HTERT RPE-1 (cell line): Measurements from ENCODE around the gene IFT88.
"Not testable (repeated sequence)": the region's sequence is repeated elsewhere in the genome, so short reads cannot be mapped to it uniquely, and the experiment has no call there.

Experiments used
- in situ Hi-C: fragments of 300-500 bp; cut with MboI; formaldehyde crosslinking; loops from 4 replicates; pipeline ENCODE4 v1.14.3; 2020; ENCODE audit warnings: low sequenced_read_pairs

The IFT88 gene

DNA sequence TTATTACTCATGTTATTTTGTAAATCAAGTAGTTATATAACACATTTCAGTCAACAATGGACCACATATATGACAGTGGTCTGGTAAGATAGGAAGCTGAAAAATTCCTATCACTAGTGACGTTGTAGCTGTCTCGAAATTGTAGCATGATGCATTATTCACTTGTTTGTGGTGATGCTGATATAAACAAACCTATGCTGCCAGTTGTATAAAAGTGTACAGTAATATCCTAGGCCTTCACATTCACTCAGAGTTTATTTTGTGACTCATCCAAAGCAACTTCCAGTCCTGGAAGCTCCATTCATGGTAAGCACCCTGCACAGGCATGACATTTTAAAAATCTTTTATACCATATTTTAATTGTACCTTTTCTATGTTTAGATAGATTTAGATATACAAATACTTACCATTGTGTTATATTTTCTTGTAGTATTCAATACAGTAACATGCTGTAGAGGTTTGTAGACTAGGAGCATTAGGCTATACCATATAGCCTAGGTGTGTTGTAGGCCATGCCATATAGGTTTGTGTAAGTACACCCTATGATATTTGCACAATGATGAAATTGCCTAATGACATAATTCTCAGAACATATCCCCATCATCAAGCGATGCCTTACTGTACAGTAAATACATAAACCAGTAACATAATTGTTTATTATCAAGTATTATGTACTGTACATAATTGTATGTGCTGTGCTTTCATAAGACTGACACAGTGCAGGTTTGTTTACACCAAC lies 49.3 kb downstream of the IFT88 start:
- in situ Hi-C loops = no loop called here

DNA sequence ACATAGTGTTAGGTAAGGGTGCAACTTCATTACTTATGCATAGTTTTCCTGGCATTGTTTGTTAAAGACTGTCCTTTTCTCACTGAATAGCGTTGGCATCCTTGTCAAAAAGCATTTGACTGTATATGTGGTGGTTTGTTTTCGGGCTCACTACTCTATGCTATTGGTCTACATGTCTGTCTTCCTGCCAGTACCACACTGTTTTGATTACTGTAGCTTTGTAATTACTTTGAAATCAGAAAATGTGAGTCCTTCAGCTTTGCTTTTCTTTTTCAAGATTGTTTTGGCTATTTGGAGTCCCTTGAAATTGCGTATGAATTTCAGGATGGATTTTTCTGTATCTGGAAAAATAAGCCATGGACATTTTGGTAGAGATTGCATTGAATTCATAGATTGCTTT lies 56.0 kb downstream of the IFT88 start:
- in situ Hi-C loops = no loop called here

DNA sequence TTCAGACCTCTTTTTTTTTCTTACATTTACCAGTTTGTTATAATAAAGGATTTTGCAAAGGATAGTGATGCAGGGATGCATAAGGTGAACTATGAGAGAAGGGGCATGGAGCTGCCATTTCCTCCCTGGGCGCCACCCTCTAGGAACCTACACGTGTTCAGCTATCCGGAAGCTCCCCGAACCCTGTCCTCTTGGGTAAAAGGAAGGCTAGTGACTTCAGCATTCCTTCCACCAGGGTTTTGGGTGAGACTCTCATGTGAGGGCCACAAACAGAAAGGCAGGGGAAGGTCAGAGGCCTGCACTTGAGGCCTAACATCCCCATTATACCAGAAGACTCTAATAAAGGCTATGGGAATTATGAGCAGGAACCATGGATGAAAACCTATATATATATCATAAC lies 57.3 kb downstream of the IFT88 start:
- in situ Hi-C loops = no loop called here

DNA sequence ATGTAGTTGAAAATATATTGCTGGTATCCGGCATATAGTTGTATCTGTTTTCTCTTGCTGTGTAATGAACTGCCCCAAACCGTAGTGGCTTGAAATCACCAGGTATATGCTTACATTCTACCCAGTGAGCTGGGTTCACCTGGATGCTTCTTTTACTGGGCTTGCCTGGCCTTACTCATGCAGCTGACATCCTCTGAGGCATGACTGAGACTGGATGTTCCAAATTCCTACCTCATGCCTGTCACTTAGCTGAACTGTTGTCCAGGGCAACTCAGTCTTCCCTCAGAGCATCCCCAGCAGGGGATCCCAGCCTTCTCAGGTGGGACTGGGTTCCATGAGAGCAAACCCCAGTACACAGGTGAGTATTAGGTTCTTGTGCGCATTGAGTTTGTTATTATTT lies 66.8 kb downstream of the IFT88 start:
- in situ Hi-C loops = no loop called here

DNA sequence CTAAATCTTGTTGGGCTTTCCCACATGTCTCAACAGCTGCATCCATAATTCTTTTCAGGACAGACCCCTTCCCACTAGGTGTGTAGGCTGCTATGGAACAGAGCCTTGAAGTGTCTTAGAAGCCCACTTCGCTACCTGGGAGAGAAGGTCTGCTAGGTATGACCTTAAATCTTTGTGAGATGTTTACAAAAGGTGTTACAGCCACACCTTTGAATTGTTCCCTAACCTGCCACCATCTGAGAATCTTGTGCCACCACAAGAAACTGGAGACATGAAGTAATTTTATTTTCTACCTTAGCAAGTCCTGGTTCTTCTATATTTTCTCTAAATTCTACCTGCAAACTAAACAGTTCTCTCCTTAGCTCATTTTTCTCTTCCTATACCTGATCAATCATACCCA lies 69.1 kb downstream of the IFT88 start:
- in situ Hi-C loops = no loop called here

DNA sequence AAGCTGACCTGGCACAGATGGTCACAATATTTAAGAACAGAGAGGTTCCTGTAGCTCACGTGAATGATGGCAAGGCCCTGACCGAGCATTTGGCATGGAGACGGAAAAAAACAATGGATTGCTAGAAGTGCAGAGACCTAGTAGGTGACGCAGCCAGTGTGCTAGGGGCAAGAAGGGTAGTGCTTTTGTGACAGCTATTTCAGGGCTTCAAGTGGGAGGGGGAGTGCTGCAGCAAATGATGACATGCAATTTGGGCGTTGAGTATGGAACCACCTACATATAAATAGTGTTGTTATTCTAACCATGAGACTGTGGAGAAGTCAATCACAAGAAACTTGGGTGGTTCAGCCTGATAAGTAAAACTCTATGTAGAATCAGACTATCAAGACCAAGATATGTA lies 70.9 kb downstream of the IFT88 start:
- in situ Hi-C loops = no loop called here

DNA sequence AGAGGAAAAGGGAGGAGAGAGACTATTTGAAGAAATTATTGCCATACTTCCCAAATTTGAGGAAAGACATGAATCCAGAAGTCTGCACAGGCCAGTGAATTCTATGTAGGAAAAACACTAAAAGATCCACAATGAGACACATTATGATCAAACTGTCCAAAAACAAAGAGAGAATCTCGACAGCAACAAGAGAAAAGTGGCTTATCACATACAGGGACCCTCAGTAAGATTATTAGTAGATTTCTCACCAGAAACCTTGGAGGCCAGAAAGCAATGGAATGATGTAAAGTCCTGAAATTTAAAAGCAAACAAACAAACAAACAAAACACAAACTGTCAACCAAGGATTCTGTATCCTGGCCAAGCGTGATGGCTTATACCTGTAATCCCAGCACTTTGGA lies 80.8 kb downstream of the IFT88 start:
- in situ Hi-C loops = no loop called here

DNA sequence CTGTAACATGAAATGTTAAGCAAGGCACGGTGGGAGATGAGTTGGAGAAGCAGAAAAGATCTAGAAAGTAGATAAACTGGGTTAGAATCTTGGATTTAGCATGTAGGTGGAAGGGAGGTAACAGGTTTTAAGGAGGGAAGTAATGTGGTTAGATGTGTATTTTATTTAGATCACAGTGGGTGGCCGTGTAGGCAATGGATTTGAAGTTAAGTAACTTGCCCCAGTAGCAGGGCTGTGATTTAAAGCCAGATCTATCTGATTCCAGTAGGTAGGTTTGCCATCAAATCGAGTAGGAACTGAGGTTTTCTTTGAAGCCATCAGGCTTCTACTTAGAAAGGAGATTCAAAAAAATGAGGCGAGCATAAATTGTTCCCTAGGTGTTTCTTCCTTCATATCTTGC lies 86.0 kb downstream of the IFT88 start:
- in situ Hi-C loops = no loop called here

DNA sequence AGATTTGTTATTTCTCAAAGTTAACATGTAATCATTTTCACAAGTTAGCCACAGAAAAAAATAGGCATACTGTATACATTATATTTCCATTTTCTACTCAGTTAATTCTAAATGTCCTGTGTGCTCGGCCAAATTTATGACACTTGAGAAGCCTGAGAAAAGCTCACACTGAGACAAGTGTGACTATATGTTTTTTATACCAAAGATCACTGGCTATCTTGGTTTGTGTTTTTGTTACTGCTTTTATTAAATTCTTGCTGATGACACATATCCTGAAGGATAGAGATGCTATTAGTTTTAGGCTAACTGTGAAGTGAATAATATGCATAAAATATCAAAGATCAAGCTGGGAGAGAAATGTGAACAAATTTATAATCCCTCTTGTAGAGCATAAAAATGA lies 87.2 kb downstream of the IFT88 start:
- in situ Hi-C loops = no loop called here

DNA sequence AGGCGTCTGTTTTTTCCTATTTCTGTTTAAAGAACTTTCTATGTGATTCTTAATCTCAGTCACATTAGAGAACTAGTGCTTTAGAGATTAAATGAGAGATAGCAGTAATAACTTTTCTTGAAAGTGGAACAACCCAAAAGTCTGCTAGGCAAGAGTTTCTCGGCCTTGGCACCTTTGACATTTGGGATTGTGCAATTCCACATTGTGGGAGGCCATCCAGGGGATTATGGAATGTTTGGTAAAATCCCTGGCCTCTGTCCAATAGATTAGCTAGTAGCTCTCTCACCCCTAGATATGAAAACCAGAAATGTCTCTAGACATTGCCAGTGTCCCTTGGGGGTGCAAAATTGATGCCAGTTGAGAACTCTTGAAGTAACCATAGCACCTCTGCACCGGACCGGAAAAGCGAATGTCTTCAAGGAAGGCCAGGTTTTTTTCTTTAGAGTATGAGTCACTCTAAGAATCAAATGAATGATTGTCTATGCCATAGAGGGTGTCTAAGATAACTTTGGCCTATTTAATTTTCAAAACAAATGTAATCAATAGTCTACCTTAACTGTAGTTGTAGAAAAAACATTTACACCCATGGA lies 91.6 kb downstream of the IFT88 start:
- in situ Hi-C loops = no loop called here

DNA sequence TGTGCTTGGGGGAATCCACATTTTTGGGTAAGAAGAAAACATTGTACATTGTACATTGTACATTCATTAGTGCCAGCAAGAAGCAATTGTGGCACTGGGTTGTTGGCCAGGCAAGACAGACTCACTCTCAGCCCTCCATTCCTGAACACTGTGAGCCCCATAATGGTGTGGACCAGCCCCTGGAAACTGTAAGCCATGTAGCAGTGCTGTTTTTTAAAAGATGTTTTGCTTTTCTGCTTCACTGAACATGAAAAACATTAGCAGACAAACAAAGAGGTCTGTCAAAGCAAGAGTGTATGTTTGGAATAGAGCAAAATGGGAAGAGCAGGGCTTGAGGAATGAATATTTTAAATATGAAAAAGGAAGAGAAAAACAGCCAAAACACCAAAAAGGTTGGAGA lies 97.4 kb downstream of the IFT88 start:
- in situ Hi-C loops = no loop called here

DNA sequence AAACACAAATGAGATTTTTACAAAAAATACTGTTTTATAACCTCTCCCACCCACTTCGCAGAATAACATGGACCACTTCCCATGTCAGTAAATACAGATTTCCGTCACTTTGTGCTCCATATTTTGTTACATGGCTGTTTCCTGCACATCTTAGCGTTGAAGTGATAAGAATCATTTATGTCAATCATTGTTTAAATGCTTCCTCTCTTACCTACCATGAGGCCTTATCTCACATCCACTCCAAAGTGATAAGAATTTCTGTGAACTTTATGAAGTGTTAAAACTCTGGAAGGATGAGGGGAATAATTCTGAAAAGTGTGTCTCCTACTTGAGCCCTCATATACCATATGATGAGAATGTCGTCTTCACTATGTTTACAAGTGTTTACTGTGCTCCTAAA lies 100.0 kb downstream of the IFT88 start:
- in situ Hi-C loops = no loop called here

DNA sequence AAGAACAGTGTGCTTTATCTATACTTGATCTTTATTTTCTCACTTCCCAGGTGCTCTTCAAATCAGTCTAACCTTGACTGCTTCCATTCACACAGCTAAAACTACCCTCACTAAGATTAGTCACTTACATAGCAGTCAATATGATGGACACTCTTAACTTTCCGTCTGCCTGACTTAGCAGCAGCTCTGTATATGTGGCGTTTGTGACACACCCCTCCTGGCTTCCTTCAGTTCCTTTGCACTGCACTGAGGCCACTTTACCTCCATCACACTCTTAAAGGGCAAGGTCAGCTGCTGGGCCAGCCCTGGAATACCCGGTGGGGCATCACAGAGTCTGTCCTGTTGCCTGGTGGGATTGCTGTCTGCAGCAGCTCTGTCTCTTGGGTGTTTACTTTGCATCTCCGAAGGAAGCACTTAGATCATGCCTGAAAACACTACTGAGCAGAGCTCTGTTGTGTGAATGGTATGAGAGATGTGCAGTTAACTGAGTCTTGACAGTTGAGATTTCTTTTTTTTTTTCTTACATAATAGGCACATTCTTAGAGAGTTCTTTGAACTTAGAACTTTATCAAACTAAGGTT lies 101.0 kb downstream of the IFT88 start:
- in situ Hi-C loops = no loop called here

DNA sequence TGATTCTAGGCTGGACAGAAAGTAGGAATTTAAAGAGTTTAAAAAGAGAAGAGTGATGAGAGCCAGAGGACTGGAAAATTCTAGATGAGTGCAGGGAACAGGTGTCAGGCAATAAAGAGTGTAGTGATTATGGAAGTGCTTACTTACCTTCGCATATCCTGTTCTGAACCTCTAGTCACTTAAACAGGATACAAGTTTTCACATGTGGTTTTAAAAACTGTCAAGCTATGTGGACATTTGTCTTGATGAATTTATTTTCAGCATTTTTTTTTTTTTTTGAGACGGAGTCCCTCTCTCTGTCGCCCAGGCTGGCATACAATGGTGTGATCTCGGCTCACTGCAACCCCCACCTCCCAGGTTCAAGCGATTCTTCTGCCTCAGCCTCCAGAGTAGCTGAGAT lies 102.2 kb downstream of the IFT88 start:
- in situ Hi-C loops = no loop called here

DNA sequence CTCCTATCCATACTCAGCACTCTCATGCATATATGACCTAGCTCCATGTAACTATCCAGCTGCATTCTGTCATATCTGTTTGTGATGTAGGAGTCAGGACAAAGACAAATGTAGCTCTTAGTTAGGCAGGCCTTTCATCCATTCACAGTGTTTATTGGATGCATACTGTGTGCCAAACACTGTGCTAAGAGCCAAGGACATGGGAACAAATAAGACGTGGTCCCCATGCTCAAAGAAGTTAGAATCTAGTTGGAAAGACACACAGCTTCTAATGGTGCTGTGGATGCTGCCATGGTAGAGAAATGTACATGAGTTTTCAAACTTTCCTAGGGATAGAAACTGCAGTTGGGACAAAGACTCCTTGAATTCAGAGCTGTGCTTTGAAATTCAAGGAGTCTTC lies 104.8 kb downstream of the IFT88 start:
- in situ Hi-C loops = no loop called here

DNA sequence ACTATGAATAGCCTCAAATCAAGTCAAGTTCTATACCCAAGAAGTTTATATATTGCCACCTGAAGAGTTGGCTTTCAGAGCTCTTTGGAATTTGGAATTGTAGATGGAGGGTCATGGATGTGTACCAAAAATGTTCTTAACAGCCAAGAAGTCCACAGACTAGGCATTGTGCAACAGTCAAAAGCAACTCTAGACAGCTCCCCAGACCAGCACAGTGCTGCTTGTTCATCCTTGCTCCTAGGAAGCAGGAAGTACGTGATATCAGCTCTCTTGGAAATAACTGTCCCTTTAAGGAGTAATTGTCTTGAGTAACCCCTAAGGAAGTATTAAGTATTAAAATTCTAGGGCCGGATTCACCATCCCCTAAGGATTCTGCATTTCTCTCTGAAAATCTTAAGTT lies 105.8 kb downstream of the IFT88 start:
- in situ Hi-C loops = no loop called here

DNA sequence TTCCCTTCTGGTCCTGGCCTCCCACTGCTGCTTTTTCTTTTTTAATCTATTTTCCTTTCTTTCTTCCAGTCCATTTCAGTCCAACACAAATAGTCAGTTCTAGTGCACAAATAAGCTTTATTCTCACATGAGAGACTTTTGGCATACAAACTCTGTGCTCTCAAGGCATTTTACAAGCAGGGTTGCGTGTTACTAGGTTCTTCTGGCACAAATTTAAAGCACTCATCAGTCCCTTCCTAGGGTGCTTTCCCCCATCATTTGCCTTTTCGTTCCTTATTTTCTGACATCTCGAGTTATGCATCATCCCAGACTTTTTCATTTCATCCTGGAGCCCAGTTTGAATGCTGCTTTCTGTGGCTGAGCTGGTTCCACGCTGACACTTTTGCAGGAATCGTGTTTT lies 106.8 kb downstream of the IFT88 start:
- in situ Hi-C loops = no loop called here

DNA sequence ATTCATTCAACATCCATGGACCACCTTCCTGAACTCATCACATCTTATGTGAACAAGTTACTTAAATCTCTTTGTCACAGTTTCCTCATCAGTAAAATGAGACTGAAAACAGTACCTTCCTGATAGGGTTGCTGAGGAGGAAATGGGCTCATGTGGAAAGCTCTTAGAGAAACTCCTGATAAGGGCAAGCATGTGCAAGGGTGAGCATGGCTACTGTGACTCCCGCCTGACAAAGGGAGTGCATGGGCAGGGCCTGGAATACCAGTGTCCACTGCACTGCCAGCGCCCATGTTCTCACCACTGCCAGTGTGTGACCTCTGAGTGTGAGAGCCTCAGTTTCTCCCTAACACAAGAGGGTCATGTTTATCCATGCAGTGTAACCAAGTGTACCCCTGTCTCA lies 109.3 kb downstream of the IFT88 start:
- in situ Hi-C loops = no loop called here

DNA sequence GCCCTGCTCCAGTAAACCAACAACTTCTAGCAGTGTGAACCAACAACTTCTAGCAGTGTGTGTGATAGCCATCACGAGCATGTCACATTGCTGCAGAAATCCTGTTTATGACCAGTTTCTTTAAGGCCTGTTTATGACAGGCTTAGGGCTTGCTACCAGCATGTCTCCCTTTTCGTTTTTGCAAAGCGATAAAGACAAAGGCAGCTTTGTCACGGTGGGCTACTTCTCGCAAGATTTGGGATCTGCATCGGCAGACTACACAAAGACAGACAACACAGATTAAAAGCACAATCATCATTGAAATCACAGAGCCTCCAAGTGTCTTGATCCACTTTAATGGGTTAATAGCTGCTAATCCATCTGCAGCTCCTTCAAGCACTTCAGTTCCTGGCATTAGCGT lies 111.6 kb downstream of the IFT88 start:
- in situ Hi-C loops = not testable (repeated sequence)

DNA sequence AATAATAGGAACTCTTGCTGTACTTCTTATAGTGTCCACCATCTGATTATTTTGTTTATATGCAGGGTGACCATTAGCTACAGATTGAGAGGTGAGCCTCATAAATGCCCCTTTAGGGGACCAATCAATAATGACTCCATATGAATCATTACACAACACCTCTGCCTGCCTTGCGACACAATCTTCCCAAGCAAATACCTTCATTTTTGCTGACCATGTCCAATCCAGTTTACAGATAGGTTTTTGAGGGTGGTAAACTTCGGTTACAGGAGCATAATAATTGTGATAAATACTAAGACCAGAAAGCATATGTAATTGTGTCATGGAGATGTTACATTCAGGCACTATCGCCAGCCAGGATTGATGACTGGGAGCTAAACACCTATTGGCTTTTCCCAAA lies 112.9 kb downstream of the IFT88 start:
- in situ Hi-C loops = no loop called here

DNA sequence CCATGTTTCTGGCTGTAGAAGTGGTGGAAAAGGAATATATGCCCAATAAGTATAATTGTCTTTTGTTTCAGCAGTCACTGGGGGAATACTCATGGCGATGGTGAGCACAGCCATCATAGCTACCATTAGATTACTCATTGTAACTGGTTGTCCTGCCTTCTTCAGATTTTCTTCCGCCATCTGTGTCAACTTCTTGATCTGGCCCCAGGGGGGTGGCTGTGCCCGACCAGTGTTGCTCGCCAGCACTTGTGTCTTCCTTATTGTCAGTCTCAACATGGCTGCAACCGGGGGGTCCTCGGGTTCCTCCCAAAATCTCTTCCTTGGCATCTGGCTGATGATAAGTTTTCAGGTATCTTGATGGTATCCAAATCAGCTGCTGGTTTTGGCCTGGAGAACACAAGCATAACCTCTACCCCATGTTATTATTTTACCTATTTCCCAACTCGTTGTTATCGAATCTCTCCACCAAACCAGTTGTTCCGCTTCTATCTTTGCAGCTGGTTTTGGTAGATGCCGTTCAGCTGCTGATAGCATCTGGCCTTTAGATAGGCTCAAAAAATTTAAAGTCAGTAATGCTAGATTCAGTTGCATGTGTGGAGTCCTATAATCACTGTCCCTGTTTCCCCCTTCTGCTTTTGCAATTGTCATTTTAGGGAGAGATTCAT lies 113.6 kb downstream of the IFT88 start:
- in situ Hi-C loops = no loop called here

DNA sequence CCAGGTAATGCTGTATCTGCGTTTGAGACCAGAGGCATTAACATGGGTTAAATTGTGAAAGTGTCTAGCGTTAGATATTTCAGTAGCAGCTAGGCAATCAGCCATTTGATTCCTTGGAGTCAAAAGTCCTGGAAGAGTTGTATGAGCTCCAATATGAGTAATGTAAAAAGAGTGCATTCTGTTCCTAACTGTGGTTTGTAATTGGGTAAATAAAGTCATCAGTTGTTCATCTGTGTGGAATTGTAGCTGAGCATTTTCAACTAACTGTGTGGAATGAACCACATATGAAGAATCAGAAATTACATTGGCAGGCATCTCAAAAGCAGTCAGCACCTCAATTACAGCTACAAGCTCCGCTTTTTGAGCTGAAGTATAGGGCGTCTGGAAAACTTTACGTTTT lies 114.5 kb downstream of the IFT88 start:
- in situ Hi-C loops = not testable (repeated sequence)
